H1 (cell line): ENCODE results near the gene TLE2. TPM values are rescaled to one million over a fixed set of nuclear protein-coding genes. Genes with fewer than 3 reads are reported as not detected.

ENCODE experiments used
- CTCF ChIA-PET: fragments of 300-600 bp; sonication (Branson Sonifier 250); formaldehyde crosslinking; loops from one replicate; lab custom pipeline; 2021; ENCODE audit not compliant: partially characterized antibody; lab: Charles Lee
- POLR2A ChIA-PET: fragments of 300-600 bp; sonication (Branson Sonifier 250); formaldehyde crosslinking; loops from one replicate; lab custom pipeline; 2021; ENCODE audit warnings: inconsistent platforms; ENCODE audit not compliant: partially characterized antibody; lab: Charles Lee
- DNase-seq, 2 experiments: peaks; one replicate each; pipeline versions ENCODE4 v3.0.0 to v3.0.0-alpha.2; 2010 to 2022; ENCODE audit warnings: low spot score in 2 of 2, low read depth in 1 of 2, mixed read lengths in 1 of 2
- FAIRE-seq: peaks from 2 replicates; lab custom pipeline; 2011; peaks lifted over from hg19 to GRCh38; lab: Jason Lieb, UNC
- H2AFZ ChIP-seq: 2 replicates; pipeline ENCODE4 v1.8.1; 2012; ENCODE audit warnings: low read length, inconsistent platforms
- H2AK5ac ChIP-seq: 2 replicates; pipeline ENCODE4 v1.6.1; 2013; ENCODE audit warnings: low read depth, low read length
- H2BK120ac ChIP-seq: replicated peaks from 2 replicates; pipeline ENCODE3; 2013; ENCODE audit warnings: low read depth, low read length, inconsistent platforms
- H2BK12ac ChIP-seq: 2 replicates; pipeline ENCODE4 v1.6.1; 2013; ENCODE audit warnings: low read depth, low read length
- H2BK15ac ChIP-seq: 2 replicates; pipeline ENCODE4 v1.6.1; 2013; ENCODE audit warnings: low read length
- H2BK20ac ChIP-seq: 2 replicates; pipeline ENCODE4 v1.6.1; 2013; ENCODE audit warnings: low read length
- H2BK5ac ChIP-seq: 2 replicates; pipeline ENCODE4 v1.6.1; 2013; ENCODE audit warnings: low read depth, low read length
- H3K14ac ChIP-seq: 2 replicates; pipeline ENCODE4 v1.6.1; 2013; ENCODE audit warnings: inconsistent platforms; ENCODE audit not compliant: insufficient read length
- H3K18ac ChIP-seq: 2 replicates; pipeline ENCODE4 v1.6.1; 2013; ENCODE audit warnings: low read length; ENCODE audit errors: extremely low read depth
- H3K23ac ChIP-seq: 2 replicates; pipeline ENCODE4 v1.6.1; 2013; ENCODE audit warnings: inconsistent platforms; ENCODE audit not compliant: insufficient read length
- H3K23me2 ChIP-seq: 2 replicates; pipeline ENCODE4 v1.6.1; 2013; ENCODE audit warnings: low read depth, low read length
- H3K27ac ChIP-seq: 2 replicates; pipeline ENCODE4 v1.6.1; 2011; ENCODE audit warnings: low read depth, low read length, inconsistent platforms
- H3K27me3 ChIP-seq, 4 experiments: replicated peaks in 1 of 4; 1 replicate in 1 of 4; 2 replicates in 3 of 4; pipeline versions ENCODE4 v1.6.1 to v1.8.1; 2011 to 2013; ENCODE audit warnings: low read length in 3 of 4, mild to moderate bottlenecking in 3 of 4, inconsistent platforms in 2 of 4, mixed read lengths in 2 of 4, moderate library complexity in 1 of 4; ENCODE audit not compliant: control insufficient read depth in 3 of 4, insufficient read depth in 3 of 4; ENCODE audit errors: extremely low read depth in 1 of 4
- H3K36me3 ChIP-seq, 4 experiments: 2 replicates each; pipeline versions ENCODE4 v1.6.1 to v1.8.1; 2011 to 2013; ENCODE audit warnings: mild to moderate bottlenecking in 4 of 4, low read length in 3 of 4, moderate library complexity in 2 of 4, control low read depth in 1 of 4, inconsistent platforms in 1 of 4; ENCODE audit not compliant: insufficient read depth in 4 of 4, control insufficient read depth in 2 of 4
- H3K4ac ChIP-seq: replicated peaks from 2 replicates; pipeline ENCODE3; 2013; ENCODE audit warnings: low read length, low read depth, mixed read lengths, inconsistent platforms; ENCODE audit not compliant: insufficient read length
- H3K4me1 ChIP-seq, 4 experiments: replicated peaks in 1 of 4; 1 replicate in 1 of 4; 2 replicates in 3 of 4; pipeline versions ENCODE4 v1.6.1 to v1.8.1; 2011 to 2013; ENCODE audit warnings: low read length in 3 of 4, inconsistent platforms in 2 of 4, mixed read lengths in 1 of 4; ENCODE audit not compliant: insufficient read depth in 4 of 4, control insufficient read depth in 3 of 4
- H3K4me2 ChIP-seq, 2 experiments: 2 replicates each; pipeline versions ENCODE4 v1.6.1 to v1.8.1; 2011 to 2013; ENCODE audit warnings: low read depth in 2 of 2, low read length in 2 of 2, control low read depth in 1 of 2, inconsistent platforms in 1 of 2, mild to moderate bottlenecking in 1 of 2; ENCODE audit not compliant: insufficient read depth in 1 of 2
- H3K4me3 ChIP-seq, 4 experiments: fragments of 200-600, 300-600 bp in 1 of 4; sonication (generic), shearing (Covaris generic), sonication (Bioruptor Twin) in 1 of 4; 2 replicates each; pipeline versions ENCODE4 v1.5.1 to v1.8.1; 2011 to 2016; ENCODE audit warnings: low read length in 4 of 4, low read depth in 3 of 4, control low read depth in 2 of 4, inconsistent platforms in 2 of 4, mild to moderate bottlenecking in 2 of 4, mixed read lengths in 1 of 4, moderate library complexity in 1 of 4; ENCODE audit not compliant: insufficient read depth in 2 of 4; ENCODE audit errors: extremely low read depth in 1 of 4
- H3K56ac ChIP-seq: replicated peaks from 2 replicates; pipeline ENCODE3; 2013; ENCODE audit warnings: low read depth, mild to moderate bottlenecking, mixed read lengths, low read length, inconsistent platforms; ENCODE audit not compliant: insufficient read length
- H3K79me1 ChIP-seq: 2 replicates; pipeline ENCODE4 v1.6.1; 2013; ENCODE audit warnings: low read depth, low read length, control low read depth
- H3K79me2 ChIP-seq, 2 experiments: 2 replicates each; pipeline versions ENCODE4 v1.6.1 to v1.8.1; 2012 to 2013; ENCODE audit warnings: low read length in 2 of 2, mild to moderate bottlenecking in 2 of 2, inconsistent platforms in 1 of 2; ENCODE audit not compliant: insufficient read depth in 2 of 2, control insufficient read depth in 1 of 2
- H3K9ac ChIP-seq, 4 experiments: replicated peaks in 1 of 4; 1 replicate in 1 of 4; 2 replicates in 3 of 4; pipeline versions ENCODE4 v1.6.1 to v1.8.1; 2011 to 2013; ENCODE audit warnings: low read depth in 3 of 4, low read length in 3 of 4, control low read depth in 2 of 4, mild to moderate bottlenecking in 2 of 4, moderate library complexity in 2 of 4, inconsistent platforms in 1 of 4; ENCODE audit errors: extremely low read depth in 1 of 4
- H3K9me3 ChIP-seq, 2 experiments: 2 replicates each; pipeline versions ENCODE4 v1.6.1 to v1.8.1; 2012 to 2013; ENCODE audit warnings: mild to moderate bottlenecking in 2 of 2, moderate library complexity in 2 of 2, control low read depth in 1 of 2, inconsistent platforms in 1 of 2, low read depth in 1 of 2, low read length in 1 of 2, mixed read lengths in 1 of 2; ENCODE audit not compliant: insufficient read depth in 2 of 2
- H4K20me1 ChIP-seq, 2 experiments: replicated peaks in 1 of 2; 2 replicates each; pipeline versions ENCODE3 to v1.8.1; 2011 to 2013; ENCODE audit warnings: inconsistent platforms in 2 of 2, low read length in 2 of 2, mild to moderate bottlenecking in 1 of 2; ENCODE audit not compliant: insufficient read depth in 2 of 2, control insufficient read depth in 1 of 2
- H4K5ac ChIP-seq: 2 replicates; pipeline ENCODE4 v1.6.1; 2013; ENCODE audit warnings: low read length, low read depth, mixed read lengths, inconsistent platforms; ENCODE audit not compliant: insufficient read length
- H4K8ac ChIP-seq: 2 replicates; pipeline ENCODE4 v1.8.0; 2013; ENCODE audit warnings: mild to moderate bottlenecking, moderate library complexity, low read length, inconsistent platforms; ENCODE audit not compliant: insufficient read depth; ENCODE audit errors: extremely low read depth
- H4K91ac ChIP-seq: replicated peaks from 2 replicates; pipeline ENCODE3; 2013; ENCODE audit warnings: low read length, mixed read lengths, inconsistent platforms; ENCODE audit not compliant: insufficient read length
- CHD1 ChIP-seq: IDR thresholded peaks from 2 replicates; pipeline ENCODE4 v1.6.1; 2012; ENCODE audit warnings: low read depth, low read length, improper control_type of control experiment
- KDM1A ChIP-seq: fragments of 200-600, 300-600 bp; sonication (generic); IDR thresholded peaks from 2 replicates; pipeline ENCODE4 v1.7.1; 2016; ENCODE audit warnings: mild to moderate bottlenecking, low read length, borderline replicate concordance
- RXRA ChIP-seq: IDR thresholded peaks from 2 replicates; pipeline ENCODE4 v1.6.1; 2011; ENCODE audit warnings: low read depth, mild to moderate bottlenecking, low read length, moderate library complexity; ENCODE audit not compliant: insufficient read depth
- WGBS, 2 experiments: shearing (Covaris generic) in 1 of 2; methylation state at CpG; one replicate each; pipeline versions ENCODE4 v1.1.6 to v1.1.7; 2013 to 2015; ENCODE audit warnings: low lambda C conversion rate in 2 of 2, mixed read lengths in 2 of 2, inconsistent platforms in 1 of 2, low coverage in 1 of 2, missing lambda C conversion rate in 1 of 2; ENCODE audit not compliant: insufficient replicate concordance in 2 of 2, insufficient coverage in 1 of 2, insufficient read length in 1 of 2; ENCODE audit errors: extremely low coverage in 1 of 2, missing lambda C conversion rate in 1 of 2; 5-methylcytosine and 5-hydroxymethylcytosine counted together
- polyA plus RNA-seq, 7 experiments: library from polyadenylated mRNA; depleted of rRNA in 3 of 7; stranded (reverse) in 5 of 7; unstranded in 2 of 7; fragments of >200 nt in 5 of 7; fragments of 200-250 nt in 2 of 7; gene quantifications; 1 replicate in 5 of 7; 2 replicates in 1 of 7; 4 replicates in 1 of 7; pipeline versions ENCODE4 v1.2.1 to v1.2.3, GENCODE V29; 2011 to 2013; ENCODE audit warnings: missing spikeins in 2 of 7, mixed read lengths in 2 of 7
- total RNA-seq: library from RNA; stranded (reverse); fragmentation: NEBNext Ultra II Directional; extraction: Animal tissue kit (Norgen Biotek cat#: 25700); gene quantifications from 2 replicates; pipeline ENCODE4 v1.2.1, GENCODE V29; 2021

The TLE2 gene
- total and polyA plus RNA-seq, 2 of the 8 experiments (the other 6 are each of a cell fraction or from before 2014, with no cell fraction given): 8.0 to 11.5 TPM

GRCh38 chr19:3060857-3061181 lies 31.7 kb upstream of the TLE2 start:
- WGBS, 2 experiments: 74% methylated on average over 4 of the region's 4 CpGs; no CpG with 5 or more reads in 1 of the 2 experiments
- H3K23ac ChIP-seq: no peak overlapping the region
- peaks cover 2% of the 10 kb centered on the region; the same call in 1 of the 2 replicates for H3K79me1 ChIP-seq
- H2AK5ac ChIP-seq: no peak overlapping the region
- H2BK120ac ChIP-seq: no peak overlapping the region
- FAIRE-seq (no peak), DNase-seq (no peak)
- H2BK20ac ChIP-seq: no peak overlapping the region
- TF ChIP-seq RXRA (no peak), KDM1A (peak; percentile 84; the same call in 1 of the 2 replicates), CHD1 (no peak)
- no peak overlapping the region for H4K5ac ChIP-seq
- peaks cover 0 to 12% of the 10 kb centered on the region in 2 experiments for H4K20me1 ChIP-seq
- POLR2A ChIA-PET: interaction anchor here (0.7 to 2.4 kb wide), 4 partner anchors 11 to 110 kb away, joined by 3 to 7 read pairs (median 3); no protein-coding TSS in a partner anchor
- no peak overlapping the region for H3K18ac ChIP-seq
- peak overlapping the region; percentile 63; the same call in 1 of the 2 replicates for H2BK12ac ChIP-seq
- H3K9me3 ChIP-seq: no peaks in the 10 kb centered on the region
- H3K4me1 ChIP-seq: peaks cover 3 to 25% (median 15%) of the 10 kb centered on the region in 4 experiments
- CTCF ChIA-PET: interaction anchor here (0.6 to 2.0 kb wide), 7 partner anchors 11 to 498 kb away, joined by 3 to 5 read pairs (median 4); no protein-coding TSS in a partner anchor
- peak overlapping the region; percentile 53 to 92 (median 59) for H3K4me3 ChIP-seq
- H2BK15ac ChIP-seq: no peak overlapping the region
- no peak overlapping the region; the same call in 1 of the 2 replicates for H4K8ac ChIP-seq
- H3K27ac ChIP-seq: no peak overlapping the region
- H3K56ac ChIP-seq: peak overlapping the region; percentile 53
- peak overlapping the region; percentile 75; the same call in 1 of the 2 replicates for H2BK5ac ChIP-seq
- H3K4ac ChIP-seq: no peak overlapping the region
- H4K91ac ChIP-seq: peak overlapping the region; percentile 65
- peaks cover 2% of the 10 kb centered on the region; the same call in 1 of the 2 replicates for H3K23me2 ChIP-seq
- peak overlapping the region; percentile 59 to 74 for H3K4me2 ChIP-seq
- no peak overlapping the region for H3K9ac ChIP-seq
- peaks cover 0 to 17% (median 7%) of the 10 kb centered on the region in 4 experiments; a peak in 3 of 8 replicates for H3K36me3 ChIP-seq
- peaks cover 0 to 4% of the 10 kb centered on the region in 2 experiments; a peak in 1 of 4 replicates for H3K79me2 ChIP-seq
- no peak overlapping the region for H2AFZ ChIP-seq
- peaks cover 0 to 3% (median 0%) of the 10 kb centered on the region in 4 experiments; a peak in 2 of 7 replicates for H3K27me3 ChIP-seq
- H3K14ac ChIP-seq: no peak overlapping the region
